OCI-LY3 (cell line): ENCODE data around the gene THOC6.
"Not testable (repeated sequence)": the region's sequence is repeated elsewhere in the genome, so short reads cannot be mapped to it uniquely, and the experiment has no call there.

ENCODE experiments used
- EZH2phosphoT487 ChIP-seq: fragments of 200-600 bp; shearing (Covaris generic); IDR thresholded peaks from 2 replicates; pipeline ENCODE4 v1.6.1; 2018; ENCODE audit warnings: antibody characterized with exemption, mixed run types, low read depth
- TF ChIP-seq, protein P1 (sequence below): fragments of 200-600, 300-600 bp; sonication (generic); IDR thresholded peaks from 2 replicates; pipeline ENCODE4 v1.5.1; 2014; ENCODE audit warnings: antibody characterized with exemption, low read length, low read depth

DNA sequence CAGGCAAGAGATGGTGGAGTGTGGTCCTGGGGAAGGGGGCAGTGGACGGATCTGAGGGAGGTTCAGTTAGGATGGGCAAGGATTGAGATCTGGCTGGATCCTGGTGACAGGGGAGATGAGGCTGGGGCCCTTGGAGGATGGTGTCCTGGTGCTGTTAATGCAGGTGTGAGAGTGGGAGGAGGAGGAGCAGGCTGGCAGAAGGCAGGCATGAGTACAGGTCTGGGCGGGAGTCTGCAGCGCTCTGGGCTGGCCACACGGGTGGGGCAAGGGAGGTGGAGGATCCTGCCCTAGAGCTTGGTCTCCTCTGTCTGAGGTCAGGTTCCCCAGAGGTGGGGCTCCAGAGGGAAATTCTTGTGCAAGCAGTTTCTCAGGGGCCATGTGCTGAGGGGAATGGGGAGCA, 48.3 kb downstream of the THOC6 start:
- not testable (repeated sequence) for TF ChIP-seq EZH2phosphoT487
- TF ChIP-seq, protein P1, sequence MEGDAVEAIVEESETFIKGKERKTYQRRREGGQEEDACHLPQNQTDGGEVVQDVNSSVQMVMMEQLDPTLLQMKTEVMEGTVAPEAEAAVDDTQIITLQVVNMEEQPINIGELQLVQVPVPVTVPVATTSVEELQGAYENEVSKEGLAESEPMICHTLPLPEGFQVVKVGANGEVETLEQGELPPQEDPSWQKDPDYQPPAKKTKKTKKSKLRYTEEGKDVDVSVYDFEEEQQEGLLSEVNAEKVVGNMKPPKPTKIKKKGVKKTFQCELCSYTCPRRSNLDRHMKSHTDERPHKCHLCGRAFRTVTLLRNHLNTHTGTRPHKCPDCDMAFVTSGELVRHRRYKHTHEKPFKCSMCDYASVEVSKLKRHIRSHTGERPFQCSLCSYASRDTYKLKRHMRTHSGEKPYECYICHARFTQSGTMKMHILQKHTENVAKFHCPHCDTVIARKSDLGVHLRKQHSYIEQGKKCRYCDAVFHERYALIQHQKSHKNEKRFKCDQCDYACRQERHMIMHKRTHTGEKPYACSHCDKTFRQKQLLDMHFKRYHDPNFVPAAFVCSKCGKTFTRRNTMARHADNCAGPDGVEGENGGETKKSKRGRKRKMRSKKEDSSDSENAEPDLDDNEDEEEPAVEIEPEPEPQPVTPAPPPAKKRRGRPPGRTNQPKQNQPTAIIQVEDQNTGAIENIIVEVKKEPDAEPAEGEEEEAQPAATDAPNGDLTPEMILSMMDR, result not testable (repeated sequence)
